ENCODE measurements around the gene MED16. TPM values are rescaled to one million over a fixed set of nuclear protein-coding genes. Genes with fewer than 3 reads are reported as not detected.

Gene MED16
- total and polyA plus RNA-seq, 2 of the 13 experiments (the other 11 are each of a cell fraction or from before 2014, with no cell fraction given): 13.3 to 14.8 TPM

- TF ChIP-seq POLR2G (IDR thresholded peaks at IDR 0.05; ENCODE audit: low read depth, low read length): no peak
- TF ChIP-seq, protein P1, sequence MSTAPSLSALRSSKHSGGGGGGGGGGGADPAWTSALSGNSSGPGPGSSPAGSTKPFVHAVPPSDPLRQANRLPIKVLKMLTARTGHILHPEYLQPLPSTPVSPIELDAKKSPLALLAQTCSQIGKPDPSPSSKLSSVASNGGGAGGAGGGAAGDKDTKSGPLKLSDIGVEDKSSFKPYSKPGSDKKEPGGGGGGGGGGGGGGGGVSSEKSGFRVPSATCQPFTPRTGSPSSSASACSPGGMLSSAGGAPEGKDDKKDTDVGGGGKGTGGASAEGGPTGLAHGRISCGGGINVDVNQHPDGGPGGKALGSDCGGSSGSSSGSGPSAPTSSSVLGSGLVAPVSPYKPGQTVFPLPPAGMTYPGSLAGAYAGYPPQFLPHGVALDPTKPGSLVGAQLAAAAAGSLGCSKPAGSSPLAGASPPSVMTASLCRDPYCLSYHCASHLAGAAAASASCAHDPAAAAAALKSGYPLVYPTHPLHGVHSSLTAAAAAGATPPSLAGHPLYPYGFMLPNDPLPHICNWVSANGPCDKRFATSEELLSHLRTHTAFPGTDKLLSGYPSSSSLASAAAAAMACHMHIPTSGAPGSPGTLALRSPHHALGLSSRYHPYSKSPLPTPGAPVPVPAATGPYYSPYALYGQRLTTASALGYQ (CRISPR knock-in tag; IDR thresholded peaks at IDR 0.05): no peak
- TF ChIP-seq ZNF3 (CRISPR knock-in tag; IDR thresholded peaks at IDR 0.05): 0 out of 2 replicates have a peak, but pooled peaks have one; percentile 31
- TF ChIP-seq, protein P2, sequence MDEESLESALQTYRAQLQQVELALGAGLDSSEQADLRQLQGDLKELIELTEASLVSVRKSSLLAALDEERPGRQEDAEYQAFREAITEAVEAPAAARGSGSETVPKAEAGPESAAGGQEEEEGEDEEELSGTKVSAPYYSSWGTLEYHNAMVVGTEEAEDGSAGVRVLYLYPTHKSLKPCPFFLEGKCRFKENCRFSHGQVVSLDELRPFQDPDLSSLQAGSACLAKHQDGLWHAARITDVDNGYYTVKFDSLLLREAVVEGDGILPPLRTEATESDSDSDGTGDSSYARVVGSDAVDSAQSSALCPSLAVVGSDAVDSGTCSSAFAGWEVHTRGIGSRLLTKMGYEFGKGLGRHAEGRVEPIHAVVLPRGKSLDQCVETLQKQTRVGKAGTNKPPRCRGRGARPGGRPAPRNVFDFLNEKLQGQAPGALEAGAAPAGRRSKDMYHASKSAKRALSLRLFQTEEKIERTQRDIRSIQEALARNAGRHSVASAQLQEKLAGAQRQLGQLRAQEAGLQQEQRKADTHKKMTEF (CRISPR knock-in tag; IDR thresholded peaks at IDR 0.05): no peak
- TF ChIP-seq ASH2L (IDR thresholded peaks at IDR 0.05; ENCODE audit: insufficient read length, low read depth, low read length): no peak
- peak; percentile 48; the same call in 1 of the 2 replicates for TF ChIP-seq ZNF619 (CRISPR knock-in tag; IDR thresholded peaks at IDR 0.05)
- 0 out of 2 replicates have a peak, but pooled peaks have one; percentile 23 for TF ChIP-seq ZNF605 (CRISPR knock-in tag; IDR thresholded peaks at IDR 0.05)
- TF ChIP-seq GATAD2A (CRISPR knock-in tag; IDR thresholded peaks at IDR 0.05): peak; percentile 34; the same call in 1 of the 2 replicates
- TF ChIP-seq ADNP (CRISPR knock-in tag; IDR thresholded peaks at IDR 0.05): 0 out of 2 replicates have a peak, but pooled peaks have one; percentile 25
- TF ChIP-seq ZBTB7A (CRISPR knock-in tag; IDR thresholded peaks at IDR 0.05): no peak
- no peak for TF ChIP-seq ONECUT2 (CRISPR knock-in tag; IDR thresholded peaks at IDR 0.05)
- TF ChIP-seq FOXO1 (CRISPR knock-in tag; IDR thresholded peaks at IDR 0.05): no peak
- TF ChIP-seq, protein P3, sequence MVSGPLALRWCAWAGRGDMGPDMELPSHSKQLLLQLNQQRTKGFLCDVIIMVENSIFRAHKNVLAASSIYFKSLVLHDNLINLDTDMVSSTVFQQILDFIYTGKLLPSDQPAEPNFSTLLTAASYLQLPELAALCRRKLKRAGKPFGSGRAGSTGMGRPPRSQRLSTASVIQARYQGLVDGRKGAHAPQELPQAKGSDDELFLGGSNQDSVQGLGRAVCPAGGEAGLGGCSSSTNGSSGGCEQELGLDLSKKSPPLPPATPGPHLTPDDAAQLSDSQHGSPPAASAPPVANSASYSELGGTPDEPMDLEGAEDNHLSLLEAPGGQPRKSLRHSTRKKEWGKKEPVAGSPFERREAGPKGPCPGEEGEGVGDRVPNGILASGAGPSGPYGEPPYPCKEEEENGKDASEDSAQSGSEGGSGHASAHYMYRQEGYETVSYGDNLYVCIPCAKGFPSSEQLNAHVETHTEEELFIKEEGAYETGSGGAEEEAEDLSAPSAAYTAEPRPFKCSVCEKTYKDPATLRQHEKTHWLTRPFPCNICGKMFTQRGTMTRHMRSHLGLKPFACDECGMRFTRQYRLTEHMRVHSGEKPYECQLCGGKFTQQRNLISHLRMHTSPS (CRISPR knock-in tag; IDR thresholded peaks at IDR 0.05; ENCODE audit: low read depth): no peak
- TF ChIP-seq, protein P4, sequence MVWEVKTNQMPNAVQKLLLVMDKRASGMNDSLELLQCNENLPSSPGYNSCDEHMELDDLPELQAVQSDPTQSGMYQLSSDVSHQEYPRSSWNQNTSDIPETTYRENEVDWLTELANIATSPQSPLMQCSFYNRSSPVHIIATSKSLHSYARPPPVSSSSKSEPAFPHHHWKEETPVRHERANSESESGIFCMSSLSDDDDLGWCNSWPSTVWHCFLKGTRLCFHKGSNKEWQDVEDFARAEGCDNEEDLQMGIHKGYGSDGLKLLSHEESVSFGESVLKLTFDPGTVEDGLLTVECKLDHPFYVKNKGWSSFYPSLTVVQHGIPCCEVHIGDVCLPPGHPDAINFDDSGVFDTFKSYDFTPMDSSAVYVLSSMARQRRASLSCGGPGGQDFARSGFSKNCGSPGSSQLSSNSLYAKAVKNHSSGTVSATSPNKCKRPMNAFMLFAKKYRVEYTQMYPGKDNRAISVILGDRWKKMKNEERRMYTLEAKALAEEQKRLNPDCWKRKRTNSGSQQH (CRISPR knock-in tag; IDR thresholded peaks at IDR 0.05; ENCODE audit: low read depth): no peak
- no peak for TF ChIP-seq ZNF460 (CRISPR knock-in tag; IDR thresholded peaks at IDR 0.05; ENCODE audit: borderline replicate concordance)
- TF ChIP-seq, protein P5, sequence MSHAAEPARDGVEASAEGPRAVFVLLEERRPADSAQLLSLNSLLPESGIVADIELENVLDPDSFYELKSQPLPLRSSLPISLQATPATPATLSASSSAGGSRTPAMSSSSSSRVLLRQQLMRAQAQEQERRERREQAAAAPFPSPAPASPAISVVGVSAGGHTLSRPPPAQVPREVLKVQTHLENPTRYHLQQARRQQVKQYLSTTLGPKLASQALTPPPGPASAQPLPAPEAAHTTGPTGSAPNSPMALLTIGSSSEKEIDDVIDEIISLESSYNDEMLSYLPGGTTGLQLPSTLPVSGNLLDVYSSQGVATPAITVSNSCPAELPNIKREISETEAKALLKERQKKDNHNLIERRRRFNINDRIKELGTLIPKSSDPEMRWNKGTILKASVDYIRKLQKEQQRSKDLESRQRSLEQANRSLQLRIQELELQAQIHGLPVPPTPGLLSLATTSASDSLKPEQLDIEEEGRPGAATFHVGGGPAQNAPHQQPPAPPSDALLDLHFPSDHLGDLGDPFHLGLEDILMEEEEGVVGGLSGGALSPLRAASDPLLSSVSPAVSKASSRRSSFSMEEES (CRISPR knock-in tag; IDR thresholded peaks at IDR 0.05): no peak
- TF ChIP-seq, protein P6, sequence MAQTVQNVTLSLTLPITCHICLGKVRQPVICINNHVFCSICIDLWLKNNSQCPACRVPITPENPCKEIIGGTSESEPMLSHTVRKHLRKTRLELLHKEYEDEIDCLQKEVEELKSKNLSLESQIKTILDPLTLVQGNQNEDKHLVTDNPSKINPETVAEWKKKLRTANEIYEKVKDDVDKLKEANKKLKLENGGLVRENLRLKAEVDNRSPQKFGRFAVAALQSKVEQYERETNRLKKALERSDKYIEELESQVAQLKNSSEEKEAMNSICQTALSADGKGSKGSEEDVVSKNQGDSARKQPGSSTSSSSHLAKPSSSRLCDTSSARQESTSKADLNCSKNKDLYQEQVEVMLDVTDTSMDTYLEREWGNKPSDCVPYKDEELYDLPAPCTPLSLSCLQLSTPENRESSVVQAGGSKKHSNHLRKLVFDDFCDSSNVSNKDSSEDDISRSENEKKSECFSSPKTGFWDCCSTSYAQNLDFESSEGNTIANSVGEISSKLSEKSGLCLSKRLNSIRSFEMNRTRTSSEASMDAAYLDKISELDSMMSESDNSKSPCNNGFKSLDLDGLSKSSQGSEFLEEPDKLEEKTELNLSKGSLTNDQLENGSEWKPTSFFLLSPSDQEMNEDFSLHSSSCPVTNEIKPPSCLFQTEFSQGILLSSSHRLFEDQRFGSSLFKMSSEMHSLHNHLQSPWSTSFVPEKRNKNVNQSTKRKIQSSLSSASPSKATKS (CRISPR knock-in tag; IDR thresholded peaks at IDR 0.05): no peak
- no peak for TF ChIP-seq MED13 (CRISPR knock-in tag; IDR thresholded peaks at IDR 0.05)
- no peak for TF ChIP-seq ELF3 (CRISPR knock-in tag; IDR thresholded peaks at IDR 0.05)
Measured at GRCh38 chr19:858868-859843, 33.8 kb downstream of the MED16 start, which contains the start of gene CFD (continued).
